BLaER1 treated with 17β-estradiol and CSF1 and Interleukin-3, amounts not matched to agents 10 nM and 100 nM (cell line): Measurements from ENCODE around the gene KIF1C.

Experiments
- H3K27ac ChIP-seq, 11 experiments: shearing (Covaris generic); formaldehyde crosslinking; 2 replicates each; pipeline ENCODE4 v1.8.1; 2022
- H3K27me3 ChIP-seq, 11 experiments: shearing (Covaris generic); formaldehyde crosslinking; 2 replicates each; pipeline ENCODE4 v1.8.1; 2022
- H3K36me3 ChIP-seq, 11 experiments: shearing (Covaris generic); formaldehyde crosslinking; 2 replicates each; pipeline ENCODE4 v1.8.1; 2022
- H3K4me1 ChIP-seq, 10 experiments: shearing (Covaris generic); formaldehyde crosslinking; 2 replicates each; pipeline ENCODE4 v1.8.1; 2022
- H3K4me2 ChIP-seq, 11 experiments: shearing (Covaris generic); formaldehyde crosslinking; 2 replicates each; pipeline ENCODE4 v1.8.1; 2022
- H3K4me3 ChIP-seq, 10 experiments: shearing (Covaris generic); formaldehyde crosslinking; 2 replicates each; pipeline ENCODE4 v1.8.1; 2022
- H3K9ac ChIP-seq, 11 experiments: shearing (Covaris generic); formaldehyde crosslinking; 2 replicates each; pipeline ENCODE4 v1.8.1; 2022
- H3K9me3 ChIP-seq, 11 experiments: shearing (Covaris generic); formaldehyde crosslinking; replicated peaks in 1 of 11; 2 replicates each; pipeline ENCODE4 v1.8.1; 2022
- H4K20me1 ChIP-seq, 11 experiments: shearing (Covaris generic); formaldehyde crosslinking; 2 replicates each; pipeline ENCODE4 v1.8.1; 2022
- Cebpa-rat ChIP-seq, 11 experiments: shearing (Covaris generic); IDR thresholded peaks; 2 replicates each; pipeline ENCODE4 v1.8.1; 2022

Gene KIF1C

GRCh38 chr17:4997302-4998026 lies at the start of gene KIF1C, which contains the start of gene INCA1:
KIF1C (plus strand) TSS chr17:4997950; CDS start chr17:5000247, 2,297 bp downstream.
INCA1 (minus strand) TSS chr17:4997522; CDS start chr17:4994437, 3,085 bp downstream.
- H3K36me3 ChIP-seq, result peaks cover 10 to 29% (median 19%) of the 10 kb centered on the region in 11 experiments; a peak in 21 of 22 replicates
- peaks cover 9 to 41% (median 23%) of the 10 kb centered on the region in 11 experiments; a peak in 15 of 22 replicates for H4K20me1 ChIP-seq
- H3K9me3 ChIP-seq, result no peaks in the 10 kb centered on the region
- TF ChIP-seq Cebpa-rat (IDR thresholded peaks at IDR 0.05), result no peak
- peak within 1 kb of the TSS; percentile 83 to 99 (median 90) for H3K4me3 ChIP-seq
- peak within 1 kb of the TSS; percentile 97 to 100 (median 99) for H3K4me2 ChIP-seq
- peaks cover 30 to 40% (median 33%) of the 10 kb centered on the region in 10 experiments for H3K4me1 ChIP-seq
- peaks cover 0 to 3% (median 0%) of the 10 kb centered on the region in 11 experiments; a peak in 2 of 22 replicates for H3K27me3 ChIP-seq
- peak within 1 kb of the TSS; percentile 81 to 94 (median 86) for H3K27ac ChIP-seq
- H3K9ac ChIP-seq, result peak within 1 kb of the TSS; percentile 79 to 92 (median 89)

- H3K4me2 ChIP-seq, result peak within 1 kb of the TSS; percentile 79 to 100 (median 98)
- peaks cover 55 to 69% (median 65%) of the 10 kb centered on the region in 10 experiments for H3K4me1 ChIP-seq
- H3K27me3 ChIP-seq, result no peaks in the 10 kb centered on the region
- peak within 1 kb of the TSS; percentile 85 to 100 (median 98) for H3K4me3 ChIP-seq
- peak in 10 of 11 experiments; percentile 36 to 91 (median 81); a peak in 17 of 22 replicates for TF ChIP-seq Cebpa-rat (IDR thresholded peaks at IDR 0.05)
- H3K9me3 ChIP-seq, result no peaks in the 10 kb centered on the region
- peaks cover 37 to 46% (median 44%) of the 10 kb centered on the region in 11 experiments for H3K36me3 ChIP-seq
- H3K9ac ChIP-seq, result peak within 1 kb of the TSS; percentile 91 to 100 (median 99)
- peaks cover 39 to 50% (median 47%) of the 10 kb centered on the region in 11 experiments for H4K20me1 ChIP-seq
- H3K27ac ChIP-seq, result peak within 1 kb of the TSS; percentile 91 to 99 (median 98)
Measured at GRCh38 chr17:4948166-4948930, 49.4 kb upstream of the KIF1C start, which contains the start of gene PFN1. PFN1 (minus strand) TSS chr17:4948530; CDS start chr17:4948394, 136 bp downstream.

- Histone ChIP-seq H4K20me1 (peaks cover 33 to 44% (median 41%) of the 10 kb centered on the region in 11 experiments), H3K36me3 (peaks cover 31 to 40% (median 38%) of the 10 kb centered on the region in 11 experiments), H3K4me1 (peaks cover 55 to 69% (median 65%) of the 10 kb centered on the region in 10 experiments), H3K9ac (peak overlapping the region; percentile 85 to 100 (median 99)), H3K27me3 (no peaks in the 10 kb centered on the region), H3K9me3 (no peaks in the 10 kb centered on the region), H3K4me3 (peak overlapping the region; percentile 85 to 100 (median 98)), H3K27ac (peak overlapping the region; percentile 91 to 99 (median 98)), H3K4me2 (peak overlapping the region; percentile 79 to 100 (median 98))
- TF ChIP-seq Cebpa-rat (IDR thresholded peaks at IDR 0.05), result peak in 1 of 11 experiments; percentile 7; a peak in 2 of 22 replicates
Measured at GRCh38 chr17:4948931-4949320, 48.8 kb upstream of the KIF1C start.

GRCh38 chr17:4949321-4950074 lies 48.3 kb upstream of the KIF1C start:
- H3K9me3 ChIP-seq, result no peaks in the 10 kb centered on the region
- H3K9ac ChIP-seq, result peak overlapping the region; percentile 85 to 100 (median 99)
- H3K27me3 ChIP-seq, result no peaks in the 10 kb centered on the region
- H3K4me3 ChIP-seq, result peak overlapping the region; percentile 85 to 100 (median 98)
- H3K36me3 ChIP-seq, result peaks cover 26 to 34% (median 32%) of the 10 kb centered on the region in 11 experiments
- peaks cover 27 to 38% (median 36%) of the 10 kb centered on the region in 11 experiments for H4K20me1 ChIP-seq
- H3K4me1 ChIP-seq, result peaks cover 52 to 67% (median 63%) of the 10 kb centered on the region in 10 experiments
- no peak for TF ChIP-seq Cebpa-rat (IDR thresholded peaks at IDR 0.05)
- H3K27ac ChIP-seq, result peak overlapping the region; percentile 91 to 99 (median 98)
- peak overlapping the region; percentile 79 to 100 (median 98) for H3K4me2 ChIP-seq

DNA sequence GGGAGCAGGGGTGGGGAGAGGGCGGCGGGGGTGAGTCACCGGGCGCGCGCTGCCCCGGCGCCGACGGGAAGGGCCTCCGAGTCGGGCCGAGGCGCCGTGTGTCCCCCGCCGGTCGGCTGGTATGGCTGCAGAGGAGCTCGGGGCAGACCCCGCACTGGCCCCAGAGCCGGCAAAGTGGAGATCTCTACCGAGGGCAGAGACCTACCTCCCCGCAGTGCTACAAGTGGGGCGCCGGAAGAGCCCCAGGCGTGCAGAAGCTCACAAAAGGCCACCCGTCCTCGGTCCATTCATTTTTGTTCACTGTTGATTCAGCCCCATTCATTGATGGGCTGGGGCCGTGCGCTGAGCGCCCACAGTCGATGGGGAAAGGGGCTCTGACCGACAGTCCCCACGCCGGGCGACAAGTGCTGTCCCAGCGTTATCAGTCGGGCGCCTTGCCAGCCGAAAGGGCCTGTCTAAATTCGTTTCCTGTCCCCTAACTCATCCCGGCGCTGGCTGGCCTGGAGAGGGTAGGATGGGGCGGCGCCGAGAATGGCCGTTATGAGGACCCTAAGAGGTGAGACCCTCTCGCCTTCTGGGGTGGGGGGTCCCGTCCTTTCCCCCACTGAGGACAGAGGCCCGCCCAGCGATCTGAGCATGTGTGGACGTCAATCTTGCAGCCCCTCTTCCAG lies 47.5 kb upstream of the KIF1C start:
- peak overlapping the region; percentile 92 to 100 (median 98) for H3K4me2 ChIP-seq
- peaks cover 20 to 31% (median 29%) of the 10 kb centered on the region in 11 experiments for H4K20me1 ChIP-seq
- H3K27ac ChIP-seq, result peak overlapping the region; percentile 91 to 99 (median 98)
- H3K9ac ChIP-seq, result peak overlapping the region; percentile 85 to 100 (median 99)
- peaks cover 46 to 60% (median 56%) of the 10 kb centered on the region in 10 experiments for H3K4me1 ChIP-seq
- H3K4me3 ChIP-seq, result peak overlapping the region; percentile 56 to 100 (median 97)
- no peak for TF ChIP-seq Cebpa-rat (IDR thresholded peaks at IDR 0.05)
- H3K9me3 ChIP-seq, result no peaks in the 10 kb centered on the region
- H3K36me3 ChIP-seq, result peaks cover 19 to 31% (median 25%) of the 10 kb centered on the region in 11 experiments
- H3K27me3 ChIP-seq, result no peaks in the 10 kb centered on the region

- Histone ChIP-seq H3K4me1 (peaks cover 41 to 54% (median 51%) of the 10 kb centered on the region in 10 experiments), H3K4me3 (peak within 1 kb of the TSS; percentile 56 to 100 (median 97)), H4K20me1 (peaks cover 14 to 25% (median 23%) of the 10 kb centered on the region in 11 experiments), H3K9ac (peak within 1 kb of the TSS; percentile 85 to 100 (median 99)), H3K27ac (peak within 1 kb of the TSS; percentile 91 to 99 (median 98)), H3K27me3 (no peaks in the 10 kb centered on the region), H3K4me2 (peak within 1 kb of the TSS; percentile 92 to 100 (median 98)), H3K9me3 (no peaks in the 10 kb centered on the region), H3K36me3 (peaks cover 14 to 28% (median 20%) of the 10 kb centered on the region in 11 experiments)
- TF ChIP-seq Cebpa-rat (IDR thresholded peaks at IDR 0.05), result no peak
Measured at GRCh38 chr17:4950746-4951204, 47.0 kb upstream of the KIF1C start, which contains the start of gene ENO3. ENO3 (plus strand) TSS chr17:4951119; CDS start chr17:4951830, 711 bp downstream.

DNA sequence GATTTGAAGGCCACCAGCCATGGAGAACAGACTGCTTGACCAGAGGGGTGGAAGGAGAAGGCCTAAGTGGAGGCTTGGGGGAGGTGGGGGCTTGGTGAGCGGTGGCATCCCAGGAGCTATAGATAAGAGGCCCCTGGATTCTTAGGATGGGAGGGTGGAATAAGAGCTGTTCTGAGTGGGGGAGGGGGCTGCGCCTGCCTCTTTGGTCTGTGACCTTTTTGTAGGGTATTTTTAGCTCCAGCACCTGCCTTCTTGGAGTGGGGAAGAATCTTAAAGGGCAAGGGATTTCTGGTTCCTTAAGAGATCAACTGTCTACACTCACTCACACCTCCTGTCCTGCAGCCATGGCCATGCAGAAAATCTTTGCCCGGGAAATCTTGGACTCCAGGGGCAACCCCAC lies 46.3 kb upstream of the KIF1C start:
- Histone ChIP-seq H3K4me3 (peak overlapping the region in 9 of 10 experiments; percentile 56 to 100 (median 95); a peak in 17 of 20 replicates), H3K27me3 (no peaks in the 10 kb centered on the region), H3K36me3 (peaks cover 7 to 22% (median 13%) of the 10 kb centered on the region in 11 experiments), H3K4me2 (peak overlapping the region; percentile 92 to 100 (median 98)), H4K20me1 (peaks cover 7 to 18% (median 16%) of the 10 kb centered on the region in 11 experiments), H3K9me3 (no peaks in the 10 kb centered on the region), H3K9ac (peak overlapping the region; percentile 85 to 100 (median 99); a peak in 20 of 22 replicates), H3K27ac (peak overlapping the region in 10 of 11 experiments; percentile 93 to 99 (median 98); a peak in 18 of 22 replicates), H3K4me1 (peaks cover 39 to 48% (median 46%) of the 10 kb centered on the region in 10 experiments)
- no peak for TF ChIP-seq Cebpa-rat (IDR thresholded peaks at IDR 0.05)
